Adrenal gland (tissue), 12 donors: ENCODE data around the gene RBM44. TPM values are rescaled to one million over a fixed set of nuclear protein-coding genes. Genes with fewer than 3 reads are reported as not detected.
"Not testable (repeated sequence)": the region's sequence is repeated elsewhere in the genome, so short reads cannot be mapped to it uniquely, and the experiment has no call there.

ENCODE experiments used
- DNase-seq, 7 donors: peaks; one replicate each; pipeline ENCODE4 v3.0.0-alpha.2; 2019 to 2020
- H3K27ac ChIP-seq, 5 donors: fragments of 200-600 bp; sonication (generic) in 4 of 5; 1 replicate in 3 of 5; 2 replicates in 2 of 5; pipeline versions ENCODE4 v1.5.1 to v1.8.0; 2016 to 2020; ENCODE audit warnings: mild to moderate bottlenecking in 1 of 5
- H3K27me3 ChIP-seq: fragments of 200-600 bp; 2 replicates; pipeline ENCODE4 v1.8.0; 2021
- H3K36me3 ChIP-seq, 2 donors: fragments of 200-600 bp; replicated peaks in 1 of 2; 1 replicate in 1 of 2; 2 replicates in 1 of 2; pipeline versions ENCODE4 v1.5.1 to v1.8.0; 2018 to 2022
- H3K4me1 ChIP-seq, 2 donors: fragments of 200-600 bp; replicated peaks in 1 of 2; 1 replicate in 1 of 2; 2 replicates in 1 of 2; pipeline versions ENCODE4 v1.5.1 to v1.8.0; 2018 to 2021
- H3K4me3 ChIP-seq, 4 donors: fragments of 200-600 bp; sonication (generic) in 3 of 4; one replicate each; pipeline ENCODE4 v1.5.1; 2016 to 2018
- H3K9me3 ChIP-seq, 3 donors: fragments of 200-600 bp; sonication (generic) in 1 of 3; replicated peaks in 1 of 3; 1 replicate in 2 of 3; 2 replicates in 1 of 3; pipeline versions ENCODE4 v1.5.1 to v1.8.0; 2016 to 2021
- POLR2A ChIP-seq, 2 donors: fragments of 450-650 bp; IDR thresholded peaks; one replicate each; pipeline ENCODE4 v1.6.1; 2017; ENCODE audit warnings: antibody characterized with exemption in 2 of 2, mild to moderate bottlenecking in 2 of 2, moderate library complexity in 1 of 2
- WGBS, 4 donors: extraction: QIAGEN DNeasy Blood & Tissue Kit in 2 of 4; methylation state at CpG; one replicate each; pipeline versions ENCODE4 v1.1.5 to v1.1.7; 2013 to 2017; 5-methylcytosine and 5-hydroxymethylcytosine counted together
- intact Hi-C, 2 donors: fragments of 100-400 bp; cut with DNase I; formaldehyde crosslinking; loops; one replicate each; pipeline versions ENCODE4 v1.14.1 to v1.15.0; 2022 to 2023
- polyA plus RNA-seq, 3 donors: library from polyadenylated mRNA; stranded (reverse); fragments of 200-250 nt in 2 of 3; fragments of 350-450 nt in 1 of 3; fragmentation: Illumina TruSeq in 1 of 3; extraction: RNeasy Lipid Tissue Mini Kit (QIAGEN cat#74804) in 1 of 3; gene quantifications; one replicate each; pipeline ENCODE4 v1.2.3, GENCODE V29; 2013 to 2014
- total RNA-seq, 9 donors: library from RNA; depleted of rRNA in 4 of 9; stranded (reverse); fragments of >200 nt in 4 of 9; fragments of 120-200 nt in 1 of 9; fragmentation: NEBNext Ultra II Directional in 1 of 9; extraction: Animal tissue kit (Norgen Biotek cat#: 25700) in 1 of 9; gene quantifications; one replicate each; pipeline versions ENCODE4 v1.1.0 to v1.2.4, GENCODE V29; 2013 to 2023
- TF ChIP-seq, protein P1 (sequence below), 6 experiments: fragments of 450-650 bp in 4 of 6; fragments of 200-600 bp in 2 of 6; sonication (generic) in 1 of 6; IDR thresholded peaks; 1 replicate in 5 of 6; 2 replicates in 1 of 6; pipeline versions ENCODE4 v1.5.1 to v1.8.0; 2016 to 2021; ENCODE audit warnings: antibody characterized with exemption in 6 of 6, mild to moderate bottlenecking in 2 of 6, moderate library complexity in 1 of 6
- donor health status: healthy with polysubstance abuse.
- donor health status: Bipolar disorder and iron deficiency.
- donor health status: DM: yes; HTN: yes; CAD: no.
- donor health status: DM: no; HTN: no; CAD: no.
- donor health status: DM: no; HTN: no; CAD: no.
- donor health status: DM: yes; HTN: yes; CAD: no.

Gene RBM44
- total and polyA plus RNA-seq, 12 donors = 0.15 to 0.72 (median 0.30) TPM; not detected in 1

- Histone ChIP-seq H3K27me3 (no peaks in the 10 kb centered on the region), H3K36me3 (peaks cover 0 to 28% of the 10 kb centered on the region in 2 donors), H3K9me3 (no peaks in the 10 kb centered on the region), H3K27ac (no peak overlapping the region), H3K4me3 (no peak overlapping the region), H3K4me1 (no peaks in the 10 kb centered on the region)
- no peak for DNase-seq
- intact Hi-C loops = no loop called here
- TF ChIP-seq POLR2A (IDR thresholded peaks at IDR 0.05) = no peak
- TF ChIP-seq, protein P1, sequence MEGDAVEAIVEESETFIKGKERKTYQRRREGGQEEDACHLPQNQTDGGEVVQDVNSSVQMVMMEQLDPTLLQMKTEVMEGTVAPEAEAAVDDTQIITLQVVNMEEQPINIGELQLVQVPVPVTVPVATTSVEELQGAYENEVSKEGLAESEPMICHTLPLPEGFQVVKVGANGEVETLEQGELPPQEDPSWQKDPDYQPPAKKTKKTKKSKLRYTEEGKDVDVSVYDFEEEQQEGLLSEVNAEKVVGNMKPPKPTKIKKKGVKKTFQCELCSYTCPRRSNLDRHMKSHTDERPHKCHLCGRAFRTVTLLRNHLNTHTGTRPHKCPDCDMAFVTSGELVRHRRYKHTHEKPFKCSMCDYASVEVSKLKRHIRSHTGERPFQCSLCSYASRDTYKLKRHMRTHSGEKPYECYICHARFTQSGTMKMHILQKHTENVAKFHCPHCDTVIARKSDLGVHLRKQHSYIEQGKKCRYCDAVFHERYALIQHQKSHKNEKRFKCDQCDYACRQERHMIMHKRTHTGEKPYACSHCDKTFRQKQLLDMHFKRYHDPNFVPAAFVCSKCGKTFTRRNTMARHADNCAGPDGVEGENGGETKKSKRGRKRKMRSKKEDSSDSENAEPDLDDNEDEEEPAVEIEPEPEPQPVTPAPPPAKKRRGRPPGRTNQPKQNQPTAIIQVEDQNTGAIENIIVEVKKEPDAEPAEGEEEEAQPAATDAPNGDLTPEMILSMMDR (IDR thresholded peaks at IDR 0.05) = no peak
- 93 to 97% (median 96%) methylated on average over 15 of the region's 15 CpGs for WGBS, 4 donors
Observed at GRCh38 chr2:237773826-237774225, 24.8 kb upstream of the RBM44 start.

GRCh38 chr2:237774811-237775553, 23.6 kb upstream of the RBM44 start:
- Histone ChIP-seq H3K4me3 (no peak overlapping the region), H3K9me3 (no peaks in the 10 kb centered on the region), H3K27ac (no peak overlapping the region), H3K36me3 (peaks cover 0 to 31% of the 10 kb centered on the region in 2 donors), H3K27me3 (no peaks in the 10 kb centered on the region), H3K4me1 (no peaks in the 10 kb centered on the region)
- intact Hi-C loops = no loop called here
- DNase-seq = peak in 5 of 7 donors; percentile 28 to 74 (median 51)
- TF ChIP-seq, protein P1 (IDR thresholded peaks at IDR 0.05) = peak; percentile 43 to 62 (median 50)
- no peak for TF ChIP-seq POLR2A (IDR thresholded peaks at IDR 0.05)
- WGBS, 4 donors = 70 to 88% (median 81%) methylated on average over 10 to 13 of the region's 13 CpGs

GRCh38 chr2:237779521-237779920, 19.1 kb upstream of the RBM44 start:
- Histone ChIP-seq H3K27ac (no peak overlapping the region), H3K4me3 (no peak overlapping the region), H3K36me3 (peaks cover 0 to 36% of the 10 kb centered on the region in 2 donors), H3K27me3 (no peaks in the 10 kb centered on the region), H3K9me3 (no peaks in the 10 kb centered on the region), H3K4me1 (no peaks in the 10 kb centered on the region)
- intact Hi-C loops = no loop called here
- no peak for DNase-seq
- WGBS, 4 donors = 93 to 98% (median 96%) methylated on average over 7 to 14 of the region's 14 CpGs
- no peak for TF ChIP-seq POLR2A (IDR thresholded peaks at IDR 0.05)

DNA sequence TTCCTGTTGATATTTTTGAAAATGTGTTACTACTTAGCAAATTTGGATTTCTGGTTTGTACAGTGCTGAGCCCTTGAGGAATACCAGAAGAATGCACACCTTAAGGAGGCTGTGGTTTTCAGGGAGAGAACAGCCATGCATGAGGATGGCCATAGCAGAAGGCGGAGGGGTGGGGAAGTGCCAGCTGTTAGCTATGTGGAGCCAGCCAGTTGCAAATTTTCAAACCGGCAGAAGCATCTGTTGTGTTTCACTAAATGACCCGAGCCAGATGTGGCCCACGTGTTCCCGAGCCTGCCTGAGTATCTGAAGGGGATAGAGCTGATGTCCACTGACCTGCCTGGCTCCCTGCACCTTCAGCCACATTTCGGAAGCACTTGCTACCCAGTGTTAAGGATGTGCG, 16.4 kb upstream of the RBM44 start:
- Histone ChIP-seq H3K36me3 (peaks cover 0 to 36% of the 10 kb centered on the region in 2 donors), H3K4me1 (no peaks in the 10 kb centered on the region), H3K4me3 (no peak overlapping the region), H3K27me3 (no peaks in the 10 kb centered on the region), H3K9me3 (peaks cover 0 to 6% (median 0%) of the 10 kb centered on the region in 3 donors), H3K27ac (no peak overlapping the region)
- TF ChIP-seq POLR2A (IDR thresholded peaks at IDR 0.05) = no peak
- TF ChIP-seq, protein P1 (IDR thresholded peaks at IDR 0.05) = no peak
- 86 to 100% (median 89%) methylated on average over 2 to 7 of the region's 7 CpGs for WGBS, 4 donors
- no peak for DNase-seq
- intact Hi-C loops = no loop called here

DNA sequence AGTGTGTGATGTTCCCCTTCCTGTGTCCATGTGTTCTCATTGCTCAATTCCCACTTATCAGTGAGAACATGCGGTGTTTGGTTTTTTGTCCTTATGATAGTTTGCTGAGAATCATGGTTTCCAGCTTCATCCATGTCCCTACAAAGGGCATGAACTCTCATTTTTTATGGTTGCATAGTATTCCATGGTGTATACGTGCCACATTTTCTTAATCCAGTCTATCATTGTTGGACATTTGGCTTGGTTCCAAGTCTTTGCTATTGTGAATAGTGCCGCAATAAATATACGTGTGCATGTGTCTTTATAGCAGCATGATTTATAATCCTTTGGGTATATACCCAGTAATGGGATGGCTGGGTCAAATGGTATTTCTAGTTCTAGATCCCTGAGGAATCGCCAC, 14.9 kb upstream of the RBM44 start:
- peaks cover 0 to 30% of the 10 kb centered on the region in 2 donors for H3K36me3 ChIP-seq

More for the DNA sequence above, 14.9 kb upstream of the RBM44 start:
- H3K4me3 ChIP-seq, intact Hi-C loops, H3K9me3 ChIP-seq, H3K27ac ChIP-seq, H3K4me1 ChIP-seq, H3K27me3 ChIP-seq, DNase-seq: not testable (repeated sequence)
- WGBS, 4 donors = 88 to 95% (median 94%) methylated on average over 2 to 4 of the region's 5 CpGs
